Stimulated activated CD4-positive, alpha-beta T cell treated with anti-CD3 and anti-CD28 coated beads, TNF-alpha, amount 100 ng/mL, for 24 hours (primary cell): ENCODE results near the gene VAV3.
A peak's percentile ranks its signal among the peaks of the same experiment; 100 is the strongest.
"Not testable (repeated sequence)": the region's sequence is repeated elsewhere in the genome, so short reads cannot be mapped to it uniquely, and the experiment has no call there.

Experiments used
- DNase-seq, 3 experiments: peaks; one replicate each; pipeline ENCODE4 v3.0.0-alpha.2; 2020; ENCODE audit warnings: low read depth in 3 of 3

VAV3 gene

GRCh38 chr1:107965110-107965991 is at the start of gene VAV3:
TSS of gene VAV3 (minus strand) at chr1:107965180. CDS start at chr1:107964869, 311 bp downstream.
- peak; percentile 14 to 69 (median 44) for DNase-seq

- no peak for DNase-seq
Observed at GRCh38 chr1:108012553-108012952, 47.6 kb upstream of the VAV3 start.

GRCh38 chr1:108011295-108011694 is 46.3 kb upstream of the VAV3 start:
- no peak for DNase-seq

- no peak for DNase-seq
Observed at GRCh38 chr1:108010581-108010980, 45.6 kb upstream of the VAV3 start.

- no peak for DNase-seq
Observed at GRCh38 chr1:108009603-108010195, 44.7 kb upstream of the VAV3 start.

GRCh38 chr1:108007531-108007930 is 42.6 kb upstream of the VAV3 start:
- no peak for DNase-seq

GRCh38 chr1:108007070-108007469 is 42.1 kb upstream of the VAV3 start:
- DNase-seq, result no peak

- not testable (repeated sequence) for DNase-seq
Observed at GRCh38 chr1:108004919-108005318, 39.9 kb upstream of the VAV3 start.

GRCh38 chr1:108000620-108001111 is 35.7 kb upstream of the VAV3 start:
- DNase-seq, result no peak

GRCh38 chr1:108000184-108000583 is 35.2 kb upstream of the VAV3 start:
- no peak for DNase-seq

GRCh38 chr1:107997866-107998265 is 32.9 kb upstream of the VAV3 start:
- no peak for DNase-seq

GRCh38 chr1:107993920-107994319 is 28.9 kb upstream of the VAV3 start:
- DNase-seq, result no peak

GRCh38 chr1:107992347-107992746 is 27.4 kb upstream of the VAV3 start:
- no peak for DNase-seq

GRCh38 chr1:107991371-107992066 is 26.5 kb upstream of the VAV3 start:
- DNase-seq, result no peak

GRCh38 chr1:107990606-107991005 is 25.6 kb upstream of the VAV3 start:
- DNase-seq, result peak in 1 of 3 experiments; percentile 2

- no peak for DNase-seq
Observed at GRCh38 chr1:107981277-107981676, 16.3 kb upstream of the VAV3 start.

- DNase-seq, result no peak
Observed at GRCh38 chr1:107979926-107980325, 14.9 kb upstream of the VAV3 start.

- no peak for DNase-seq
Observed at GRCh38 chr1:107979088-107979487, 14.1 kb upstream of the VAV3 start.

- no peak for DNase-seq
Observed at GRCh38 chr1:107976836-107977235, 11.9 kb upstream of the VAV3 start.

GRCh38 chr1:107976431-107976830 is 11.5 kb upstream of the VAV3 start:
- DNase-seq, result peak in 1 of 3 experiments; percentile 26

- no peak for DNase-seq
Observed at GRCh38 chr1:107975851-107976250, 10.9 kb upstream of the VAV3 start.

- DNase-seq, result no peak
Observed at GRCh38 chr1:107974090-107974489, 9.1 kb upstream of the VAV3 start.
